ENCODE data around the gene MMD.

- no peak for TF ChIP-seq POLR2A (IDR thresholded peaks at IDR 0.05)
- TF ChIP-seq CTCF (IDR thresholded peaks at IDR 0.05), result no peak
Observed at GRCh38 chr17:55418369-55419268, 3.0 kb downstream of the MMD start.
